ENCODE data around the gene CALHM4. TPM values are rescaled to one million over a fixed set of nuclear protein-coding genes. Genes with fewer than 3 reads are reported as not detected.

The CALHM4 gene
- total and polyA plus RNA-seq, 2 of the 13 experiments (the other 11 are each of a cell fraction or from before 2014, with no cell fraction given): not detected

- TF ChIP-seq, protein P1, sequence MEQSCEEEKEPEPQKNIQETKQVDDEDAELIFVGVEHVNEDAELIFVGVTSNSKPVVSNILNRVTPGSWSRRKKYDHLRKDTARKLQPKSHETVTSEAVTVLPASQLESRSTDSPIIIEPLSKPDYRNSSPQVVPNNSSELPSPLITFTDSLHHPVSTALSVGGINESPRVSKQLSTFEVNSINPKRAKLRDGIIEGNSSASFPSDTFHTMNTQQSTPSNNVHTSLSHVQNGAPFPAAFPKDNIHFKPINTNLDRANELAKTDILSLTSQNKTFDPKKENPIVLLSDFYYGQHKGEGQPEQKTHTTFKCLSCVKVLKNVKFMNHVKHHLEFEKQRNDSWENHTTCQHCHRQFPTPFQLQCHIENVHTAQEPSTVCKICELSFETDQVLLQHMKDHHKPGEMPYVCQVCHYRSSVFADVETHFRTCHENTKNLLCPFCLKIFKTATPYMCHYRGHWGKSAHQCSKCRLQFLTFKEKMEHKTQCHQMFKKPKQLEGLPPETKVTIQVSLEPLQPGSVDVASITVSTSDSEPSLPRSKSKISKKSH (CRISPR knock-in tag; IDR thresholded peaks at IDR 0.05; ENCODE audit: borderline replicate concordance): no peak
- TF ChIP-seq, protein P2, sequence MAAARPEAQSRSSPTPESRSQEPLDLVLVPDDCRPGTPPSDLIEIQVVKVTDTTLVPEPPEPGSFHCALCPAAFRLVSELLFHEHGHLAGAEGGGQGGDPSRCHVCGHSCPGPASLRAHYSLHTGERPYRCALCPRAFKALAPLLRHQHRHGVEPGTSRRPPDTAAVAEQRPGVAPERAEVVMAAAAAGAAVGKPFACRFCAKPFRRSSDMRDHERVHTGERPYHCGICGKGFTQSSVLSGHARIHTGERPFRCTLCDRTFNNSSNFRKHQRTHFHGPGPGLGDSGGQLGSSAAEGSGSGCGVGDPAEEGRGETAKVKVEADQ (CRISPR knock-in tag; IDR thresholded peaks at IDR 0.05; ENCODE audit: borderline replicate concordance): no peak
Observed at GRCh38 chr6:116562614-116563013, 9.1 kb downstream of the CALHM4 start (continued).

DNA sequence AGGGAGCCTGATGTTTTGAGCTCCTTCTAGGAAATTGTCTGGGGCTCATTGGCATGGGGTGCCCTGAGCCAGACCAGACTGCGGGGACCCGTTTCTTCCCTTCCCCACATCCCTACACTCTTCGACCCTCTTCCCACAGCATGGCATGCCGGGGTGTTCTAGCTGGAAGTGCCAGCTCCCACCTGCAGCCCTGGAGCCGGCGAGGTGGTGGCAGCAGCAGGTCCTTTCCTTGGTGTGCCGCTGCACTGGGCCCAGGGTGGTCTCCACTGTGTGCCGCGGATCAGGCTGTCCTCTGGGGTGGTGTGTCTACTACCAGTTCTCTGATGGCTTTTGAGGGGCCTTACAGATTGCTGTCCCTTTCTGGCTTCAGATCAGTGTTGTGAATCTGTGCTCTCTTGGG is 10.3 kb downstream of the CALHM4 start:
- TF ChIP-seq SMYD3 (CRISPR knock-in tag; IDR thresholded peaks at IDR 0.05) (no peak), ZNF317 (CRISPR knock-in tag; IDR thresholded peaks at IDR 0.05) (no peak), HBP1 (CRISPR knock-in tag; IDR thresholded peaks at IDR 0.05; ENCODE audit: low read depth) (no peak), ATF7-NPFF (CRISPR knock-in tag; IDR thresholded peaks at IDR 0.05; ENCODE audit: low read depth) (no peak)
- Histone ChIP-seq H3K4me3 (replicated peaks in 1 of 3; ENCODE audit: insufficient read depth in 1 of 3, low read depth in 2 of 3, low read length in 3 of 3) (no peak overlapping the region), H4K20me1 (ENCODE audit: insufficient read depth, low read length) (no peaks in the 10 kb centered on the region), H3K4me2 (ENCODE audit: low read depth, low read length) (no peak overlapping the region), H3K27ac (ENCODE audit: extremely low read length, insufficient read depth, low read length) (no peak overlapping the region), H3K79me2 (ENCODE audit: insufficient read depth, low read length) (no peaks in the 10 kb centered on the region), H3K27me3 (ENCODE audit: control insufficient read depth in 1 of 2, insufficient read depth in 2 of 2, low read length in 2 of 2) (no peaks in the 10 kb centered on the region; a peak in 1 of 5 replicates), H3K9me3 (ENCODE audit: low read length) (no peaks in the 10 kb centered on the region), H2AFZ (ENCODE audit: low read length) (no peak overlapping the region), H3K9ac (ENCODE audit: insufficient read depth, low read depth, low read length) (no peak overlapping the region), H3K4me1 (ENCODE audit: insufficient read depth, low read length) (peaks cover 31% of the 10 kb centered on the region), H3K36me3 (replicated peaks in 1 of 2; ENCODE audit: control insufficient read depth in 1 of 2, insufficient read depth in 2 of 2, low read length in 2 of 2) (no peaks in the 10 kb centered on the region)
- intact Hi-C loops (cut with micrococcal nuclease; ENCODE audit: unreplicated experiment): no loop called here
- in situ Hi-C loops (cut with HindIII; ENCODE audit: extremely low pct_ligation_motif_present, low pct_unique_long_range_greater_than_20kb): loop anchor here (10.0 kb wide), 1 partner anchor 289 kb away; the partner anchor contains the start of gene TSPYL1
- ChIA-PET POLR2A (interaction anchor here (1.8 kb wide), 1 partner anchor 7 kb away, joined by 11 read pairs; the partner anchor contains the start of gene RWDD1), CTCF (ENCODE audit: low intra/inter-chr PET ratio, low total read pairs) (interaction anchor here (1.1 kb wide), 1 partner anchor 28 kb away, joined by 3 read pairs; no protein-coding TSS in a partner anchor)
- DNase-seq (ENCODE audit: low spot score): no peak
- no peak for FAIRE-seq
- WGBS (ENCODE audit: low lambda C conversion rate): 53% methylated on average over 9 of the region's 9 CpGs
- no TSS peak for BruUV-seq (replicated peaks)
- ATAC-seq: no peak
